SU-DHL-6 (cell line): ENCODE data around the gene ZFHX3.

Source experiments
- H2AFZ ChIP-seq: fragments of 200-600 bp; sonication (generic); 2 replicates; pipeline ENCODE4 v1.6.1; 2014; ENCODE audit warnings: low read depth, mild to moderate bottlenecking, moderate library complexity, mixed read lengths, antibody characterized with exemption, low read length; ENCODE audit not compliant: severe bottlenecking
- H3F3A ChIP-seq: fragments of 200-600 bp; shearing (Covaris generic); 2 replicates; pipeline ENCODE4 v1.6.0; 2016; ENCODE audit warnings: antibody characterized with exemption, mild to moderate bottlenecking; ENCODE audit not compliant: insufficient read depth
- H3K27ac ChIP-seq: fragments of 200-600 bp; sonication (generic); 2 replicates; pipeline ENCODE4 v1.5.1; 2016; ENCODE audit warnings: low read depth, mild to moderate bottlenecking, low read length, moderate library complexity, mixed read lengths
- H3K27me3 ChIP-seq: fragments of 200-600 bp; sonication (generic), shearing (Covaris generic); 2 replicates; pipeline ENCODE4 v1.6.0; 2014; ENCODE audit warnings: mild to moderate bottlenecking, low read length
- H3K36me3 ChIP-seq: fragments of 200-600 bp; sonication (generic); 2 replicates; pipeline ENCODE4 v1.6.1; 2014; ENCODE audit warnings: mild to moderate bottlenecking, low read length, mixed read lengths
- H3K4me2 ChIP-seq: fragments of 300-600, 200-600 bp; shearing (Covaris generic), sonication (generic); 2 replicates; pipeline ENCODE4 v1.6.0; 2014; ENCODE audit warnings: low read length, low read depth, mild to moderate bottlenecking; ENCODE audit not compliant: poor library complexity, severe bottlenecking
- H3K4me3 ChIP-seq: fragments of 200-600 bp; sonication (generic); 2 replicates; pipeline ENCODE4 v1.5.1; 2014; ENCODE audit warnings: antibody characterized with exemption, low read length, mild to moderate bottlenecking, mixed read lengths; ENCODE audit not compliant: insufficient read depth, poor library complexity, severe bottlenecking
- H3K79me2 ChIP-seq: fragments of 200-600 bp; sonication (generic); 2 replicates; pipeline ENCODE4 v1.6.1; 2014; ENCODE audit warnings: mild to moderate bottlenecking, low read length, moderate library complexity; ENCODE audit not compliant: insufficient read depth
- H3K9ac ChIP-seq: fragments of 200-600 bp; sonication (generic); 2 replicates; pipeline ENCODE4 v1.7.0; 2014; ENCODE audit warnings: mild to moderate bottlenecking, low read length
- H3K9me2 ChIP-seq: fragments of 200-600 bp; sonication (generic); replicated peaks from 2 replicates; pipeline ENCODE4 v1.6.1; 2014; ENCODE audit warnings: low read length; ENCODE audit not compliant: insufficient read depth
- H3K9me3 ChIP-seq: fragments of 200-600 bp; sonication (generic); 2 replicates; pipeline ENCODE4 v1.6.1; 2014; ENCODE audit warnings: low read length, mixed read lengths; ENCODE audit not compliant: insufficient read depth
- H4K20me1 ChIP-seq: fragments of 200-600 bp; sonication (generic); 2 replicates; pipeline ENCODE4 v1.6.1; 2014; ENCODE audit warnings: low read depth, mild to moderate bottlenecking, antibody characterized with exemption, low read length, moderate library complexity, mixed read lengths
- CTCF ChIP-seq: fragments of 200-600 bp; sonication (generic); IDR thresholded peaks from one replicate; pipeline ENCODE4 v1.5.1; 2017; ENCODE audit warnings: antibody characterized with exemption, mild to moderate bottlenecking, low read length, moderate library complexity; ENCODE audit not compliant: insufficient read depth, poor library complexity, severe bottlenecking
- EZH2phosphoT487 ChIP-seq: fragments of 200-600 bp; sonication (generic), shearing (Covaris generic); conservative IDR thresholded peaks from 2 replicates; pipeline ENCODE4 v1.6.1; 2018; ENCODE audit warnings: mild to moderate bottlenecking, antibody characterized with exemption, low read length, moderate library complexity, mixed read lengths

ZFHX3 gene

GRCh38 chr16:72846594-72846993, 201.3 kb downstream of the ZFHX3 start:
- Histone ChIP-seq H3K9ac (no peak overlapping the region), H3K36me3 (no peaks in the 10 kb centered on the region), H3K4me2 (no peak overlapping the region), H3K9me3 (no peaks in the 10 kb centered on the region), H3K79me2 (no peaks in the 10 kb centered on the region), H3F3A (no peaks in the 10 kb centered on the region), H3K4me3 (no peak overlapping the region), H4K20me1 (no peaks in the 10 kb centered on the region), H3K9me2 (no peaks in the 10 kb centered on the region), H3K27me3 (no peaks in the 10 kb centered on the region), H2AFZ (no peak overlapping the region), H3K27ac (no peak overlapping the region)
- no peak for TF ChIP-seq CTCF
- TF ChIP-seq EZH2phosphoT487 = no peak

GRCh38 chr16:72845322-72846020, 202.5 kb downstream of the ZFHX3 start:
- Histone ChIP-seq H3F3A (no peaks in the 10 kb centered on the region), H3K4me2 (no peak overlapping the region), H3K27me3 (no peaks in the 10 kb centered on the region), H3K36me3 (no peaks in the 10 kb centered on the region), H3K79me2 (no peaks in the 10 kb centered on the region), H2AFZ (no peak overlapping the region), H3K27ac (no peak overlapping the region), H3K9me2 (no peaks in the 10 kb centered on the region), H3K4me3 (no peak overlapping the region), H3K9ac (no peak overlapping the region), H3K9me3 (no peaks in the 10 kb centered on the region), H4K20me1 (no peaks in the 10 kb centered on the region)
- TF ChIP-seq CTCF (no peak), EZH2phosphoT487 (no peak)

- Histone ChIP-seq H3K4me2 (no peak overlapping the region), H3K27me3 (no peaks in the 10 kb centered on the region), H3K9me3 (no peaks in the 10 kb centered on the region), H3F3A (no peaks in the 10 kb centered on the region), H3K9me2 (no peaks in the 10 kb centered on the region), H3K27ac (no peak overlapping the region), H2AFZ (no peak overlapping the region), H3K4me3 (no peak overlapping the region), H3K9ac (no peak overlapping the region), H4K20me1 (no peaks in the 10 kb centered on the region), H3K36me3 (no peaks in the 10 kb centered on the region), H3K79me2 (no peaks in the 10 kb centered on the region)
- no peak for TF ChIP-seq EZH2phosphoT487
- no peak for TF ChIP-seq CTCF
Measured at GRCh38 chr16:72844225-72844920, 203.6 kb downstream of the ZFHX3 start.
